ENCODE data around the gene GPR75.

The GPR75 gene

DNA sequence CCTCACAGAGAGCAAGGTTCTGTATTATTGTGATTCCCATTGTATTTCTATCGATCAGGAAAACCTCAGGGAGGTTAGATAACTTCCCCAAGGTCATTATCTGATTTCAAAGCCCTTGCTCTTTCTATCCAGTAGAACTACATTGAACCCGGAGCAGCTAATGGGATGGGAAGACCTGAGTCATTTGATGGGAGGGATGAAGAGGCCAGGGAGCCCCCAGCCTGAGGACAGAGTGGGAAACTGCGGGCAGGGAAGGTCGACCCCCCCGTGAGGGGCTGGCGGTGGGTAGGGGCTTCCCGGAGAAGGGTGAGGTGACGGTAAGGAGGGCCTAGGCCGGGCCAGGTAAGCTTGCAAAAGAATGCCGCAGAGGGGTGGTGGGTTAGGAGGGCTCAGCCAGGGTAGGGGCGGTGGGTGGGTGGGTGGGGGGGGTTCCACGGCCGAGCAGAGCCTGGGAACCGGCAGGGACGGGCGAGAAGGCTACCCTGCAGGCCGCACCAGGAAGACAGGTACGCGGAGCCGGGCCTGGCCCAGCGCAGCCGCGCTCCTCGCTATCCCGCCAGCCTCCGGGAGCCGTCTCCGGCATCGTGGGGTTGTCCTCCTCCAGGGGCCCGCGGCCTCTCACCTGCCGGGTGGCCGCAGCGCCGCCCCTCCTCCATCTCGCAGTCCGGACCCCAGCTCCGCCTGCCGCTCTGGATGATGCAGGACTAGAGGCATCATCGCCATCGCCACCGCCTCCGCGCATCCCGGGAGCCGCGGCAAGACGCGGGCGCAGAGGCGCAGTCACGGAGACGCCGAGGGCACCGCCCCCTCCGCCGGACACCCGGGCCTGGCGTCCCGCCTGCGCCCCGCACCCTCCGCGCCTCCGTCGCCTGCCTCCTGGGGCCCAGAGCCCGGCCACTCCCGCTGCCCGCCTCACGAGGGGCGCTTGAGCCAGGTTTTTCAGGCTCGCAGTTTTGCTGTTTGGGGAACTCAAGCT, at the start of gene GPR75:
Gene GPR75 (minus strand): TSS at position 762 of the 976 bp plus-strand sequence. CDS start 5,211 bp downstream, outside the sequence.
- DNase-seq (ENCODE audit: low read depth), result no peak

DNA sequence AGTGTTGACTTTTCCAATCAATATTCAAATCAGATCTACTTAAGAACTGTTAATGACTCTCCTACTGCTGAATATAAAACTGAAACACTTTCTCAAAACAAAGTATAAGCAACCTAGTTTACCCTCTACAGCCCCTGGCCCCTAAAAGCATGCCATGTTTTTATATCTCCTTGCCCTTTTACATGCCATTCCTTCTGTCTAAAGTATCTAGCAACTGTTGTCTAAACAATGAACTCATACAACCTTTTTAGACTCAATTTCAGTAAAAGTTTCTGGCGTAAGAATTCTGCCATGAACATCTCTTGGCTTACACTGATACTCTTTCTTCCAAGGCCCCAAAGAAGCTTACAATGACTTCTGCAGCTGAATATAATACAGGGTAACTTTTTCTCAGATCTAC, 47.8 kb upstream of the GPR75 start:
- no peak for DNase-seq (ENCODE audit: low read depth)

DNA sequence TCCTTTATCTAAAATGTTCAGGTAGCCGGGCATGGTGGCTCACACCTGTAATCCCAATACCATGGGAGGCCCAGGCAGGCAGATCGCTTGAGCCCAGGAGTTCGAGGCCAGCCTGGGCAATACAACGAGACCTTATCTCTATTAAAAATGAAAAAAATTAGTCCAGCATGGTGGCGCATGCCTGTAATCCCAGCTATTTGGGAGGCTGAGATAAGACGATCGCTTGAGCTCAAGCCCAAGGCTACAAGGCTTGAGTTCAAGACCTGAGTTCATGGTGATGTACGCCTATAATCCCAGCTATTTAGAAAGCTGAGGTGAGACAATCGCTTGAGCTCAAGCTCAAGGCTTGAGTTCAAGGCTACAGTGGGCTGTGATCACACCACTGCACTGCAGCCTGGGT, 45.6 kb upstream of the GPR75 start:
- no peak for DNase-seq (ENCODE audit: low read depth)

DNA sequence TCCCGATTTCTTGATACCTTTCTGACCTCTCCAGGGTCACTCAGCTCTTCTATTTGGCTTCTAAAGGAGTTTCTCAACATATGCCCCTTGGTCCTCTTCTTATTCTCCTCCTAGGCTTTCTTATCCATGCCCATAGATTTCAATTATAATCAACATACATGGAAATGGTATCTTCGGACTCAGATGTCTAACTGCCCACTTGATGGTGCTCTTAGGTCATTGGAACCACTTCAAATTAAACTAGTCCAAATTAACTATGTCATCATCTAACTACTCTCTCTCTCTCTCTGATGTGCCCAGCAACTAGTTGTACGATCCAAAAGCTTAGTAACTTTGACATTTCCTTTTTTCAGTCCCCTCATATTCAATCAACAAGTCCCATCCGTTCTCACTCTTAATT, 43.2 kb upstream of the GPR75 start:
- no peak for DNase-seq (ENCODE audit: low read depth)

DNA sequence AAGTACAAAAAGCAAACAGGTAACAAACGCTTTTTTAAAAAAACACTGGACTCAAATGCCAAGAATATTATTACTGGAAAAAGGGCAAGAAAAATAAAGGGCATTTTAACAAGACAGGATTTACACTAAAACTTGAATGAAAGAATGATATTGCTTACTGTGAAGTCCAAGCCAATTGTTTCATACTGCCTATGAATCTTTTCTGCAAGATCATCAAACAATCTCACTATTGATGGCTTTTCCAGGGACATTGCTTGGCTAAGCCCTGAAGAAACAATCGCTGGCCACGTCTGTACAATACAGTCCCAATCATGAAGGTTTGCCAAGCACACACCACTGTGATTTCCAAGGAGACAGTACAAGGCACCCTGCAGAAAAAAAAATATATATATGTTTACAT, 41.4 kb upstream of the GPR75 start:
- DNase-seq (ENCODE audit: low read depth), result no peak

DNA sequence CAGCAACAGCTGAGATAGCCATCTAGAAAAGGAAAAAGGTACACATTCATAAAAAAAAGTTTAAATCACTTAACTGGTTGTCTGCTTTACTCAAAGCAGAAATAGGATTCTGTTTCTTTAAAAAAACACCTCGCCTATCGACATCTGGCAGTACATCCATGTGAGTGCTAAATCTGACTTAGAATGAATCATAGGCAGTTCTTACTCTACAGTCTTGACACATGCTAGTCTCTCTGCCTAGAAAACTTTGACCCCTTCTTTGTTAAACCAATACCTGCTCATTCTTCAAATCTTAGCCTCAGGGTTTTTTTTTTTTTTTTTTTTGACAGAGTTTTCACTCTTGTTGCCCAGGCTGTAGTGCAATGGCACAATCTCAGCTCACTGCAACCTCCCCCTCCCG, 37.1 kb upstream of the GPR75 start:
- no peak for DNase-seq (ENCODE audit: low read depth)

DNA sequence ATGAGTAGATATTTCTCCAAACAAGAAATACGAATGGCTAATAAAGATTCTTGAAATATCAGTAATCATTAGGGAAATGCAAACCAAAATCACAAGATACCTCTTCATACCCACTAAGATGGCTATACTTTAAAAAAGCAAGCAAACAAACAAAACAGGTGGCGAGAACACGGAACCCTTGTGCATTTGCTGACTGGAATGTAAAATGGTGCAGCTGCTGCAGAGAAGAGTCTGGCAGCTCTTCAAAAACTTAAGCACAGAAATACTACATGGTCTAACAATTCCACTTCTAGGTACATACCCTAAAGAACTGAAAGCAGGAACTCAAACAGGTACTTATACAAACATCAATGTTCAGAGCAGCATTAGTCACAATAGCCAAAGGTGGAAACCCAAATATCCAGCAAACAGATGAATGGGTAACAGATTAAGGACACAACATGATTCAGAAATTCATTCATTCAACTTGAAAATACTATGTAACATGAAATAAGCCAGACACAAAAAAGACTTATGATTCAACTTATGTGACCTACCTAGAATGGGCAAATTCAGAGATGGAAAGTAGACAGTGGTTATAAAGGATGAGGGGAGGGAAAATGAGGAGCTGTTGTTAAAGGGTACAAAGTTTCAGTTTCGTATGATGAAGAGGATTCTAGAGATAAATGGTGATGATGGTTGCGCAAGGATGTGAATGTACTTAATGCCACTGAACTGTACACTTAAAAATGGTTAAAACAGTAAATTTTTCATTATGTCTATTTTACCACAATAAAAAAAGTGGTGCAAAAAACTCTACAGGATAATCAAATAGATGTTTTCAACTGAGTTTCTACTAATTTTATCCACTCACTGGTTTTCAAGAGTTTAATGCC, 26.9 kb upstream of the GPR75 start:
- DNase-seq (ENCODE audit: low read depth), result no peak

DNA sequence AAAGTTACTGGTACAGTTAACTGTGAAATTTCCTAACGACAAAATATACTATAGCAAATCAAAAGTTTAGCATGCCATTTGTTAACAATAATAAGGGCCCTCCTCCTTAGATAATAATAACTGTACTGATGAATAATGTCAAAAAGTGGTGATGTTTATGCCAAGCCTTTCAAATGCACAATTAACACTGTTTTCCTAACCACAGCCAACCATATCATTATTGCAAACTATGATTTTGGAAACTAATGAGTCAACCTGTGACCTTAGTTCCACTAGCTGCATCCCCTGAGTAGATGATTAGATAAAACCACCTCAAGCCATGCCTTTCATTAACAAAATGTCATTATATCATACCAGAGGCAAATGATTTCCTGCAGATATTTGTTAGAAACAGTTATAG, 25.1 kb upstream of the GPR75 start:
- DNase-seq (ENCODE audit: low read depth), result no peak

DNA sequence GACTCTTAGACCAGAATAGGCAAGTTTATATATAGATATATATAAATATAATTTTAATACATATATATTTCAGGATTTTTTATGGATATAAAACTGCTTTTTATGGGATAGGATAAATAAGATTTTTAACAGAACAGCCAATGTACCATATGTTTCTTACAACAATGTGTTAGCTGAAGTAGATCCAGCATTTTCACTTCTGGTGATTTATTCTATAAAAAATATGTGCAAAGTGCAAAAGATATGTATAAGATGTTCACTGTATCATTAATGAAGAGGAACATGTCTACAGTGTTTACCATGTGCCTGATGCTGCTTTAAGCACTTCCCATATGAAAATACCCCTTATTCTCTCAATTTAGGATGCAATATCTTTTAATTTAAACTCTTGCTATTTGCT, 22.2 kb upstream of the GPR75 start:
- DNase-seq (ENCODE audit: low read depth), result no peak

DNA sequence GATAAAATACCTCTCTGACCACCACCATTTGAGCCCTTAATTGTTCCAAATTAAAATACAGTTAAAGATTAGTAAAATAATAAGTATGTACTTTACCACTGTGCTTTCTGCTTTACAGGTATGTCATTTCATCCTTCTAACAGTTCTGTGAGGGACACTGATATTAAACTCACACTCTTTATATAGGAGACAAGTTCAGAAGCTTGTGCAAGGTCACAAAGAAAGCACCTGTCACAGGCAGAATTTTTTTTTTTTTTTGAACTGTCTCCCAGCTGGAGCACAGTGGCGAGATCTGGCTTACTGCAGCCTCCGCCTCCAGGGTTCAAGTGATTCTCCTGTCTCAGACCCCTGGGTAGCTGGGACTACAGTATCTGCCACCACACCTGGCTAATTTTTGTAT, 21.6 kb upstream of the GPR75 start:
- DNase-seq (ENCODE audit: low read depth), result no peak

DNA sequence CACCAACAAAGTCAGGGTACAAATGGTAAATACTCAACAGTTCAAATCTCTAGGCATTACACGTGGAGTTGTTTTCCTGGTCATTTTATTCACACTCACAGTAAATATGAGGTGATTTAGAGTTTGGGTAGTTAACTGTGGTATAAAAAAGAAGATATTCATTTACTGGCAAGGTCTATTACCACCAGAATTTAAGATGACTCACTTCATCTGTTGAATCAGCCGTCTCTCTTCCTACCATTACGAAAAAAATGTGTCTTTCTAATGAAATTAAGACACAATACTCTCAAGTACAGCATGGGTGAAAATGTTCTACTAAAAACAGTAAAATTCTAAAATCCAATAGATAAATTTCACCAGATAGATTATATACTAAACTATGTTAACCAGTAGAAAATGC, 21.0 kb upstream of the GPR75 start:
- no peak for DNase-seq (ENCODE audit: low read depth)

DNA sequence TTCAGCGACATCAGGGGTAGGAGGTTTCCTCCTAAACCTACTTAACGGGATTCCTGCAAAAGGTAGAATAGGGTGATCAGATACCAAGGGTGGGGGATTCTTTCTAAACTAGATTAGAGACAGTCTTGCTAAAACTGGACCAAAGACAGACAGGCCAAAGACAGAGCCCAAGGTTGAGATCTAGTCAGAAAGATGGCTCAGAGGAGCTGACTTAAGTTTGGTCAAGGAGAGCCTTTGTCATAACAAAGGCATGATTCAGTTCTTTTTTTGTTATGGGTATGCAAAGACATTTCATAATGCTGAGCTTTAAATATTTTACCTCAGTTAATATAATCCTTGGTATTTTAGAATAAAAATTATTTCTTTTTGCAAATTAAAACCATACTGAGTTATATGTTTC, 17.8 kb upstream of the GPR75 start:
- no peak for DNase-seq (ENCODE audit: low read depth)

DNA sequence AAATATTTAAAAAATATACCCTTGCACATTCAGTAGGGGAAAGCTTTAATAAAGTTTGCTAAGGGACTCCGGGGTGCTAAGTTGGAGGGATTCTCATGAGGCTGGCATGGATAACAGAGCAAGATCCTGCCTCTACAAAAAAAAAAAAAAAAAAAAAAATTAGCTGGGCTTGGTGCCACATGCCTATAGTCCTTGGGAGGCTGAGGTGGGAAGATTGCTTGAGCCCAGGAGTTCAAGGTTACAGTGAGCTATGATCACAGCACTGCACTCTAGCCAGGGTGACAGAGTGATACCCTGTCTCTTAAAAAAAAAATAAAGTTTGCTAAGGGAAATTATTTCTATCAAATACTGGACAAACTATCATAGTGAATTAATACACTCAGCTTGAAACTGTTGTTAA, 17.3 kb upstream of the GPR75 start:
- DNase-seq (ENCODE audit: low read depth), result no peak

DNA sequence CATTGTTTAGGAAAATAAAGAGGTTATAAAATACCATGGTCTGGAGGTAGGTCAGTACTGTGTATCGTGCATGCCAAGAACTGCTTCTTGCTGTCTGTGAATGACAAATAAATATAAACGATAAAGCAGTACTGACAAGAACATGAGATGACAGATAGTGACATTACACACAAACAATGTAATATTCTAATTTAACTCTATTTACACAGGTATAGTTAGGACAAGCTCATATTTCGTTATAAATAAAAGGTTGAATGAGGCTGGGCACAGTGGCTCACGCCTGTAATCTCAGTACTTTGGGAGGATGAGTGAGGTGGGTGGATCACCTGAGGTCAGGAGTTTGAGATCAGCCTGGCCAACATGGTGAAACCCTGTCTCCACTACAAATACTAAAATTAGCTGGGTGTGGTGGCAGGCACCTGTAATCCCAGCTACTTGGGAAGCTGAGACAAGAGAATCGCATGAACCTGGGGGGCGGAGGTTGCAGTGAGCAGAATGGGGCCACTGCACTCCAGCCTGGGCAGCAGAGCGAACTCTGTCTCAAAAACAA, 14.7 kb upstream of the GPR75 start:
- no peak for DNase-seq (ENCODE audit: low read depth)

DNA sequence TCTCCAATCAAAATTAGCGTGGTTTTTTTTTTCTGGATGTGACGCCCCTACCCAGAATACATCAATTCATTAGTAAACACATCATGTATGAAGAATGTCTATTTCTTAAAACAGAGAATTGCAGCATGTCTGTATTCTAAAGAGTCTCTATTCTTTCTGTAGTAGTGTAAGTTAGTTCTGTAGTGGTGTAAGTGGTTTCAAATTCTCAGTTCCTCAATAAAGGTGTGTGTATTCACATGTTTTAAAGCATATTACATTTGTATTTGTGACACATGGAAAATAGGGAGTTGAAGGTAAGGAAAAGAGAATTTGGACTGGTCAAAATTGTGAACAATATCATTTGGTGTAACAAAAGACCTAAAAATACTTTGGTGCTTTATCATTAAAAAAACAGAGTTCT, 8.0 kb upstream of the GPR75 start:
- no peak for DNase-seq (ENCODE audit: low read depth)

DNA sequence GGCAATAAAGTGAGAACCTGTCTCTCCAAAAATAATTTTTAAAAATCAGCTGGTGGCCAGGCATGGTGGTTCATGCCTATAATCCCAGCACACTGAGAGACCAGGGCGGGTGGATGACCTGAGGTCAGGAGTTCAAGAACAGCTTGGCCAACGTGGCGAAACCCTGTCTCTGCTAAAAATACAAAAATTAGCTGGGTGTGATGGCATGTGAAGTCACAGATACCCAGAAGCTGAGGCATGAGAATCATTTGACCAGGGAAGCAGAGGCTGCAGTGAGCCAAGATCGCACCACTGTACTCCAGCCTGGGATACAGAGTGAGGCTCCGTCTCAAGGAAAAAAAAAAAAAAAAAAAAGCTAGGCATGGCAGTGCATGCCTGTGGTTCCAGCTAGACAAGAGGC, 7.4 kb upstream of the GPR75 start:
- no peak for DNase-seq (ENCODE audit: low read depth)

DNA sequence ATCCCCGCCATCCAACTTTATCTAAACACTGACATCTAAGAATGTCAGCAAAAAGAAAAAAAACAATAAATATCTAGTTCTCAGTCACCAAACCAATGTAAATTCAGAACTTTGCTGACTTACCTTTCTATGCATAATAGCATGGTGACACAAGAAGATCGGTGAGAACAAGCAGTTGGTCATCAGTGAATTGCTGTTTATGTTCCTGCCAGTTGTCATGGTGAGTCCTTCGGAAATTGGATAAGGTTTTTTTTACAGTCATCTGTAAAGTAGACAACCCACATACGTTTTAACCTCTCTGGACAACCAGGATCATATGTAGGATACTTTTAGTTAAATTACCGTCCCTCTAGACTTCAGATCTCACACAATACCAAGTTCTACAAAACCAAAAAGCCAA, 6.2 kb upstream of the GPR75 start:
- DNase-seq (ENCODE audit: low read depth), result no peak

DNA sequence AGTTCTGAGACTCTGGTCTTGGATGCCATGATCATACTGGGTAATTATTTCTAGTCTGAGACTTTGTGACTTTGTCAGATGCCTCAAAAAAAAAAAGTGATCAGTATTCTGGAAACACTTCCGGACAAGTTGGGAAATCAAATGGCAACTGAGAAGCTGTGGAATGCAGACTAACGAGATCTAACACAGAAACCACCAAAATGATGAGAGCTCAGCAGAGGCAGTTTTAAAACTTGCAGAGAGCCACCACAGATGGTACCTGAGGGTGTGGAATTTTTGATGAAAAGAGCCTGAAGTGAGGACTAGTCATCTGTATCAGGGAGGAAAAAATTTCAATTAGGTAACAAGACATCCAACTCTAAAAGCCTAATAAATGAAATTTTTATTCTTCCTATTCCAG, 5.5 kb upstream of the GPR75 start:
- DNase-seq (ENCODE audit: low read depth), result no peak

DNA sequence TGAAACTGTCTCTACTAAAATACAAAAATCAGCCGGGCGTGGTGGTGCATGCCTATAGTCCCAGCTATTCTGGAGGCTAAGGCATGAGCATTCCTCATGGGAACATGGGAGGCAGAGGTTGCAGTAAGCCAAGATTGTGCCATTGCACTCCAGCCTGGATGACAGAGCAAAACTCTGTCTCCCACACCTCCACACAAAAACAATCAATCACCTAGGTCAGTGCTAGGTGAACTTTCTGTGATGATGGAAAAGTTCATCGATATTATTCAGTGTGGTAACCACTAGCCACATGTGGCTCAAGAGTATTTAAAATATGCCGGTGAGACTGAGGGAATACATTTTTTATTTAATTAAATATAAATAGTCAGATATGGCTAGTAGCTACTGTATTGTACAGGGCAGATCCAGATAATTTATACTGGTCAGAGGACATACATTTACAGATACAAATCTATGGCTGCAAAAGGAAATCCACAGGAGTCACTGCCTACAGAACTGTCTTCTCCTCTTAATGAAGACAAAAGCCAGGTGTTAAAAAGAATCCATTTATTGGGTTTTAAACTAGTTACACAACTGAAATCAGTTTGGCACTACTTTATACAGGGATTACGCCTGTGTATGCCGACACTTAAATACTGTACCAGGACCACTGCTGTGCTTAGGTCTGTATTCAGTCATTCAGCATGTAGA, 3.9 kb upstream of the GPR75 start:
- DNase-seq (ENCODE audit: low read depth), result no peak

DNA sequence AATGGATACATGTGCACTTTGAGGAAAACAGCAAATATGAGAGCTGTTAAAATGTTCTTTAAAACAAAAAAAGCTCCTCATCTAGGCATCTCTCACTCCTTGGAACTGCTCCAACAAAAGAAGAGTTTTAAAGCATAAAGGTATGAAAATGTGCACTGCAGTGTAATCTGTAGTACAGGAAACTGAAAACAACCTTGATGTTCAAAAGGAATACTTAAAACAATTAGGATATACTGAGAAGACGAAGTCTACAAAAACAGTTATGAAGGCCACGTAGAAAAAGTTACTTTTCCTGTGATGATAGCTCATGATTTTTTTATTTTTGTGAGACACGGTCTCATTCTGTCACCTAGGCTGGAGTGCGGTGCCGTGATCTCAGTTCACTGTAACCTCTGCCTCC, 2.1 kb upstream of the GPR75 start:
- no peak for DNase-seq (ENCODE audit: low read depth)

DNA sequence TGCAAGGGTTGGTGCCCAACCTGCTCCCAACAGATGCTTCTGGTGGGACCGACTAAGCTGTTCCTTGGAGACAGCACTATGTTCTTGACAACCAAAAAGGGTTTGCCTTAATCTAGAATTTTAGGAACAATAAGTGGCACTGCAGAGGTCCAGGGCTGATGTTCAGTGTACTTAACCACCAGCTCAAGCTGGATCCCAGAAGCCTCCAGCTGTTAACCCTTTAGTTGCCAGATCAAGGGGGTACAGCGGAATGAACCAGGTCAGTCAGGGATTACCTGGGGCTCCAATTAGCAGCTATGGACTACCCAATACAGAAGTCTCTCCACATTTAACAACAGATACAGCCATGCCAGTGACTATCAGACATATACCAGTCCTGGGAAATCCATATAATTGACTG, 3.5 kb downstream of the GPR75 start:
- DNase-seq (ENCODE audit: low read depth), result no peak

DNA sequence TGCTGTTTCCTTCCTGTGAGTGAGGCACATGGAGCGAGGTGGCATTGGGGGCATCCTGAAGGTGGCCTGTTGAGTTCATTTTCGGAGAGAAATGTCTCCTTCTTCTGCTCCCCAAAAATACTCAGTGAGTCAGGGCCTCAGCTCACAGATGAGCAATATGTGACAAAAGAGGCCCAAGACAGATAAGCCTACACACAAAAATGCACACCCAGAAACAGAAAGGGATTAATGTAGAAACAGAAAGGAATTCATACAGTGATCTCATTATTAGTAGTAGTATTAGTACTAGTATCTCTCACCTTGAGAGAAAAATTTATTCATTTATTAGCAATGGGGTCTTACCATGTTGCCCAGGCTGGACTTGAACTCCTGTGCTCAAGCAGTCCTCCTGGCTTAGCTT, 5.1 kb downstream of the GPR75 start:
- no peak for DNase-seq (ENCODE audit: low read depth)

Measured in stimulated activated CD8-positive, alpha-beta memory T cell treated with anti-CD3 and anti-CD28 coated beads, Interleukin-12 subunit alpha, Interleukin-12 subunit beta, amount 100 ng/mL, for 1 hour (primary cell).